Astrocyte of the spinal cord (primary cell): ENCODE measurements around the gene KDM4C.

ENCODE experiments used
- DNase-seq: peaks from one replicate; pipeline ENCODE4 v3.0.0; 2011; ENCODE audit warnings: low read depth, low spot score
- H3K4me3 ChIP-seq: 2 replicates; pipeline ENCODE4 v1.5.1; 2011; ENCODE audit warnings: low read depth, mild to moderate bottlenecking, low read length, moderate library complexity
- CTCF ChIP-seq: IDR thresholded peaks from 2 replicates; pipeline ENCODE4 v1.5.1; 2012; ENCODE audit warnings: low read depth, mild to moderate bottlenecking, low read length, inconsistent platforms
- in situ Hi-C: cut with HindIII; loops from 2 replicates; pipeline ENCODE4 v1.10.0; 2017; ENCODE audit warnings: low sequenced_read_pairs

The KDM4C gene

GRCh38 chr9:6973089-6973488, 215.3 kb downstream of the KDM4C start:
- no peak for TF ChIP-seq CTCF
- no peak for DNase-seq
- in situ Hi-C loops = no loop called here
- H3K4me3 ChIP-seq = no peak overlapping the region

GRCh38 chr9:6973762-6974161, 216.0 kb downstream of the KDM4C start:
- in situ Hi-C loops = no loop called here
- TF ChIP-seq CTCF = no peak
- no peak overlapping the region for H3K4me3 ChIP-seq
- DNase-seq = peak; percentile 5

- no peak for TF ChIP-seq CTCF
- in situ Hi-C loops = no loop called here
Measured at GRCh38 chr9:6975198-6975597, 217.4 kb downstream of the KDM4C start.

GRCh38 chr9:6977761-6978160, 220.0 kb downstream of the KDM4C start:
- in situ Hi-C loops = no loop called here
- TF ChIP-seq CTCF = no peak
- H3K4me3 ChIP-seq = no peak overlapping the region
- DNase-seq = no peak

More at GRCh38 chr9:6975198-6975597, 217.4 kb downstream of the KDM4C start:
- H3K4me3 ChIP-seq = no peak overlapping the region
- DNase-seq = no peak

- in situ Hi-C loops = no loop called here
- no peak for DNase-seq
- no peak overlapping the region for H3K4me3 ChIP-seq
- no peak for TF ChIP-seq CTCF
Measured at GRCh38 chr9:6978591-6978990, 220.8 kb downstream of the KDM4C start.

- in situ Hi-C loops = no loop called here
- peak; percentile 51 for DNase-seq
- no peak for TF ChIP-seq CTCF
- no peak overlapping the region for H3K4me3 ChIP-seq
Measured at GRCh38 chr9:6984941-6985578, 227.3 kb downstream of the KDM4C start.
